Ramos (cell line): ENCODE measurements around the gene SH3RF3.

Experiments
- in situ Hi-C: fragments of 300-500 bp; cut with MboI; formaldehyde crosslinking; loops from one replicate; pipeline ENCODE4 v1.14.3; 2022; ENCODE audit warnings: low sequenced_read_pairs; ENCODE audit not compliant: unreplicated experiment

The SH3RF3 gene

GRCh38 chr2:109293663-109294062 lies 164.7 kb downstream of the SH3RF3 start:
- in situ Hi-C loops = no loop called here

GRCh38 chr2:109294523-109294922 lies 165.5 kb downstream of the SH3RF3 start:
- in situ Hi-C loops = no loop called here

GRCh38 chr2:109295070-109295780 lies 166.2 kb downstream of the SH3RF3 start:
- in situ Hi-C loops = no loop called here

GRCh38 chr2:109295781-109296117 lies 166.7 kb downstream of the SH3RF3 start:
- in situ Hi-C loops = no loop called here

GRCh38 chr2:109297566-109298490 lies 168.8 kb downstream of the SH3RF3 start:
- in situ Hi-C loops = no loop called here

- in situ Hi-C loops = no loop called here
Measured at GRCh38 chr2:109298851-109299250, 169.8 kb downstream of the SH3RF3 start.

- in situ Hi-C loops = no loop called here
Measured at GRCh38 chr2:109299536-109299935, 170.5 kb downstream of the SH3RF3 start.

- in situ Hi-C loops = no loop called here
Measured at GRCh38 chr2:109300582-109300981, 171.6 kb downstream of the SH3RF3 start.

GRCh38 chr2:109301746-109302145 lies 172.7 kb downstream of the SH3RF3 start:
- in situ Hi-C loops = no loop called here

GRCh38 chr2:109302319-109302718 lies 173.3 kb downstream of the SH3RF3 start:
- in situ Hi-C loops = no loop called here

GRCh38 chr2:109304242-109304641 lies 175.2 kb downstream of the SH3RF3 start:
- in situ Hi-C loops = no loop called here

- in situ Hi-C loops = no loop called here
Measured at GRCh38 chr2:109304731-109305470, 175.9 kb downstream of the SH3RF3 start.

GRCh38 chr2:109305490-109306167 lies 176.6 kb downstream of the SH3RF3 start:
- in situ Hi-C loops = no loop called here

- in situ Hi-C loops = no loop called here
Measured at GRCh38 chr2:109306190-109306589, 177.2 kb downstream of the SH3RF3 start.

- in situ Hi-C loops = no loop called here
Measured at GRCh38 chr2:109311771-109312170, 182.8 kb downstream of the SH3RF3 start.

- in situ Hi-C loops = no loop called here
Measured at GRCh38 chr2:109312902-109313301, 183.9 kb downstream of the SH3RF3 start.

GRCh38 chr2:109313343-109313742 lies 184.3 kb downstream of the SH3RF3 start:
- in situ Hi-C loops = no loop called here

- in situ Hi-C loops = no loop called here
Measured at GRCh38 chr2:109316091-109316490, 187.1 kb downstream of the SH3RF3 start.

- in situ Hi-C loops = no loop called here
Measured at GRCh38 chr2:109317471-109318095, 188.6 kb downstream of the SH3RF3 start.
